Adrenal gland (tissue), 5 donors: ENCODE measurements around the gene NDUFB10.

ENCODE experiments used
- CTCF ChIP-seq, 6 experiments: fragments of 450-650 bp in 4 of 6; fragments of 200-600 bp in 2 of 6; sonication (generic) in 1 of 6; IDR thresholded peaks; 1 replicate in 5 of 6; 2 replicates in 1 of 6; pipeline versions ENCODE4 v1.5.1 to v1.8.0; 2016 to 2021; ENCODE audit warnings: antibody characterized with exemption in 6 of 6, mild to moderate bottlenecking in 2 of 6, moderate library complexity in 1 of 6
- POLR2A ChIP-seq, 2 donors: fragments of 450-650 bp; IDR thresholded peaks; one replicate each; pipeline ENCODE4 v1.6.1; 2017; ENCODE audit warnings: antibody characterized with exemption in 2 of 2, mild to moderate bottlenecking in 2 of 2, moderate library complexity in 1 of 2
- donor health status: DM: no; HTN: no; CAD: no.

- TF ChIP-seq CTCF (IDR thresholded peaks at IDR 0.05) = no peak
- TF ChIP-seq POLR2A (IDR thresholded peaks at IDR 0.05) = no peak
Measured at GRCh38 chr16:1991135-1991551, 31.8 kb downstream of the NDUFB10 start.
